Tongue (tissue), 2 donors: ENCODE measurements around the gene ZNF805. TPM values are rescaled to one million over a fixed set of nuclear protein-coding genes. Genes with fewer than 3 reads are reported as not detected.
A peak's percentile ranks its signal among the peaks of the same experiment; 100 is the strongest.
"Not testable (repeated sequence)": the region's sequence is repeated elsewhere in the genome, so short reads cannot be mapped to it uniquely, and the experiment has no call there.

Source experiments
- DNase-seq: peaks from one replicate; pipeline ENCODE4 v3.0.0-alpha.2; 2015
- total RNA-seq: library from RNA; depleted of rRNA; stranded (reverse); fragments of >200 nt; gene quantifications from one replicate; pipeline ENCODE4 v1.2.3, GENCODE V29; 2014

ZNF805 gene
- total RNA-seq = 34.1 TPM

GRCh38 chr19:57240311-57241090 lies at the start of gene ZNF805:
ZNF805 (plus strand) TSS chr19:57240632; CDS start chr19:57240892, 260 bp downstream.
- peak; percentile 98 for DNase-seq

DNA sequence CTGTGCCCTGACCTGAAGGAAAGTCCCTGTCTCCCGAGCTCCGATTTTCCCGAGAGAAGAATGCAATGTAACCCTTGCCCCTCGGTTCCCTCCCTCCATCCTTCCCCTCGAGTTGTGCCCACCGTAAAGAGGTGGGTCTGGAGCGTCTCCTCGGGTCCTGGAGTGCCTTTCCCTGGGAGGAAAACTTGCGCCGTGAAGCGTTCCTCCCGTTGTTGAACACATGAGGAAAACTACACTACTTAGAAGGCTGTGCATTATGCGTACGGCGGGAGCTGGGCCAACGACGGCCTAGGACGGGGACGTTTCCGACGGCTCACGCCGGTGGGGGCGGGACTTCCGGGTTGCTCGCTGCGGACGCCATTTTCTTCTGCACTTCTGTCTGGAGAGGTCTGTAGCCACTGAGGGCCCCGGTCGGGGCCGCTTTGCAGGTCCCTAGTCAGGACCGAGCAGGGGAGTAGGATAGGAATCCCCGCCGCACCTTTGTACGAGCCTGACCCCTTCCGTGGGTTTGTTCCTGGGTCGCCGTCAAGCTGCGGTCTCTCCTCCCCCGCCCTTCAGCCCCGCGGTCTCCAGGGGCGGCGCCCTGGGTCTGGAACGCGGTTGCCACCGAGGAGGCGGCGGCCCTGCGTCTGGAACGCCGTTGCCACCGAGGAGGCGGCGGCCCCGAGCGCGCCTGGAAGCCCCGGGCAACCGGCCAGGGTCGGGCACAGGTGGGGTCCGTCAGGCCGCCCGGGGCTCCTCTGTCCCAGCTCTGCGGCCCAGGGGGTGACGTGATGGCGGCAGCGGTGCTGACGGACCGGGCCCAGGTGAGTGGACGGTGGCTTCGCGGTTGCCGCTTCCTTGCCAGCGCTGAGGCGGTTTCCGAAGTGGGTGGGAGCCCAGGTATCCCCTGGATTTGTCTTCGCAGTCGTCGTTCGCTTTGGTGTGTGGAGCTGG lies 49.0 kb upstream of the ZNF805 start, which contains the start of gene ZNF264:
Gene ZNF264, plus strand, starts transcription at position 360 of the 936 bp plus-strand sequence. Its CDS starts 414 bp downstream, at position 774.
- DNase-seq = peak; percentile 95

DNA sequence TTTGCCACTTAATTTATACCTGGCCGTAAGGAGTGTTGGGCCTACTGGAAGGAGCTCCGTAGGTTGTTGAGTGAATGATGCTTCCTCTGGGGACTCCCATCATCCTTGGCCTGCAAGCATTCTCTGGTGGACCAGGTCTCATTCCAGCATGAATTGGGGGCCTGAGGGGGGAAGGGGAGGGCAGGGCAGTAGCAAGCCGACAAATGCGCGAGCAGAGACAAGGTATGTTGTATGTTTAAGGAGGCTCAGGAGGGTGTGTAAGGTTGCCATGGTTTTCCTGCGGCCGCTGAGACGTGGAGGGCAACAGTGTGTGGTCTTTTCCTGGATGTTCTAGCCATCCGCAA lies 48.4 kb upstream of the ZNF805 start:
- DNase-seq = peak; percentile 16

- no peak for DNase-seq
Measured at GRCh38 chr19:57192993-57193392, 47.4 kb upstream of the ZNF805 start.

DNA sequence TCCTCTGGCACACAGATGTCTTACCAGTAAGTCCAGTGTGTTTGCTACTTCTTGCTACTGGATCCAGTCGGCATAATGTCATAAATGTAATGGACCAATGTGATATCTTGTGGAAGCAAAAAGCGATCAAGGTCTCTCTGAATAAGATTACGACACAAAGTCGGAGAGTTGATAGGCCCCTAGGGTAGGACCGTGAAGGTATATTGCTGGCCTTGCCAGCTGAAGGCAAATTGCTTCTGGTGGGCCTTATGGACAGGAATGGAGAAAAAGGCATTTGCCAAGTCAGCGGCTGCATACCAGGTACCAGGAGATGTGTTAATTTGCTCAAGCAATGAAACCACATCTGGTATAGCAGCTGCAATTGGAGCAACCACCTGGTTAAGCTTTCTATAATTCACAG lies 42.6 kb upstream of the ZNF805 start:
- DNase-seq = not testable (repeated sequence)

DNA sequence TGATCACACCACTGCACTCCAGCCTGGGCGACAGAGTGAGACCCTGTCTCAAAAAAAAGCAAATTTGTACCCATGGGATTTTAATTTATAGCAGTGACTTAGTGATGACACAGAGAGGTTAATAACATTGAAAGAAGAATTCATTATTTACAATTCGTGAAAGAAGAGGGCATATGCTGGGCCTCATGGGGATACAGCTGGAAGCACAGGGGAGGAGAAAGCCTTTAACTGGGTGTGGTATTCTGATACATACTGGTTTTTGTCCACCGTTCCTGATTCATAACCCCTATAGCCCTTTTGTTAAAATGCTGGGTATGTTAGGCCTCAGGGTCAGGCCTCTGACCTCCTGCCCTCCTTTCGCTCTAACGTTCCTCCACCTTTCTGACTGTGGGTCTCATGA lies 38.3 kb upstream of the ZNF805 start:
- no peak for DNase-seq

GRCh38 chr19:57210381-57210780 lies 30.1 kb upstream of the ZNF805 start:
- DNase-seq = no peak

- DNase-seq = no peak
Measured at GRCh38 chr19:57212109-57212508, 28.3 kb upstream of the ZNF805 start.

- DNase-seq = no peak
Measured at GRCh38 chr19:57227502-57227901, 12.9 kb upstream of the ZNF805 start.

DNA sequence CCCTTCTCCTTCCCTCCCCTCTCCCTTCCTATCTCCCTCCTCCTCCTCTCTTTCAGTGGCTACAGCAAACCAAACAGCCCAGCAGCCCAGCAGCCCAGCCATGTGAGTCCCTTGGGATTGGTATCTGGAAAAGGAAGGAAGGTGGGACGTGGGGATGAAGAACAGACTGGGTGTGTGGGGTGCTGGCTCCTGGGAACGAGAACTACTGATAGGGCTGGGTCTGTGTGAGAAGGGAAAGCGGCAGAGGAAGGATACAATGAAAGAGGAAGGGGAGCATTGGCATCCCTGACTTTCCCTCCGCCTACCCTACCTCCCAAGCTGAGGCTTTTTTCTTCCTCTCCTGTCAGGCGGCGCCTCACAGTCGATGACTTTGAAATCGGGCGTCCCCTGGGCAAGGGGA lies 8.7 kb upstream of the ZNF805 start:
- DNase-seq = no peak

DNA sequence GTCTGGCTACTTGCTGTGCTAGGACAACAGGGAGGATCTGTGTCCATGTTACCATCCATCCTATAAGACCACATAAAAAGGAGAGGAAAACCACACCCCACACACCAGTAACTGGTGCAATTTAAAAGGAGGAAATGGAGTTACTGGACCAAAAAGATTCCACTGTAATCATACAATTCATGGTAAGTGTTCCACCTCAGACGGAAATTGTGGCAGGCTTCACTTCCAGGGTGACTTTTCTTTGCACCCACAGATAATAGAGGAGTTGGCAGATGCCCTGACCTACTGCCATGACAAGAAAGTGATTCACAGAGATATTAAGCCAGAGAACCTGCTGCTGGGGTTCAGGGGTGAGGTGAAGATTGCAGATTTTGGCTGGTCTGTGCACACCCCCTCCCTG lies 7.2 kb upstream of the ZNF805 start:
- DNase-seq = no peak

- no peak for DNase-seq
Measured at GRCh38 chr19:57239982-57240310, 486 bp upstream of the ZNF805 start.

GRCh38 chr19:57241176-57241575 lies 744 bp downstream of the ZNF805 start:
- DNase-seq = peak; percentile 15

- no peak for DNase-seq
Measured at GRCh38 chr19:57242821-57243220, 2.4 kb downstream of the ZNF805 start.

- no peak for DNase-seq
Measured at GRCh38 chr19:57244513-57244912, 4.1 kb downstream of the ZNF805 start.

DNA sequence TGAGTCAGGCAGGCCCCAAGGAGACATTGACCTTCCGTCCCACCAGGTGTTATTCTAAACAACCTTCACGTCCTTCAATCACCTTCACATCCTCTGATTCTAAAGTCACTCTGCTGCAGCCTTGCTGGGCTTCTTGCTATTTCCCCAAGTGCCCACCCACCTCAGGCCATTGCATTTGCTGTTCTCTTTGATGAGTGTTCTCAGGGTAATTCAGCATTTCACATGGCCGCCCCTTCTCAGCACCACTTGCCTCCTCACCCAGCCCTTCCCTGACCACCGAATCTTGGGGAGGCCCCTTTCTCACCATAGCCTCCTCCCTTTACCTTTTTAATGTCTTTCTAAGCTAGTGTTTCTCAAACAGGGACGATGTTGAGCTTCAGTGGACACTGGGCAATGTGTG lies 4.6 kb downstream of the ZNF805 start:
- DNase-seq = no peak

DNA sequence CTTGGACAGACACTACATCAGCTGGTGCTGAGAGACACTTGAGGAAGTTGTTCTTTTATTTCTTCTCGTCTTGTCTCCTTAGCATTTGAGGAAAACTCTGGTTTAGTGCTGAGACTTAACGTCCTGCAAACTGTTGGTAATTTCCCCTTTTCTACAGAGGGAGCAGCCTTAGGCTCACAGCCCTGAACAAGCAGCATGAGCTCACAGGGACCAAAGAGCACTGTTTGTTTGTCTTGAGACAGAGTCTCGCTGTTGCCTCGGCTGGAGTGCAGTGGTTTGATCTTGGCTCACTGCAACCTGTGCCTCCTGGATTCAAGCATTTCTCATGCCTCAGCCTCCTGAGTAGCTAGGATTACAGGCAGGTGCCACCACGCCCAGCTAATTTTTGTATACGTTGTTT lies 5.5 kb downstream of the ZNF805 start:
- no peak for DNase-seq

GRCh38 chr19:57248646-57249045 lies 8.2 kb downstream of the ZNF805 start:
- DNase-seq = no peak

- DNase-seq = no peak
Measured at GRCh38 chr19:57249329-57249728, 8.9 kb downstream of the ZNF805 start.

DNA sequence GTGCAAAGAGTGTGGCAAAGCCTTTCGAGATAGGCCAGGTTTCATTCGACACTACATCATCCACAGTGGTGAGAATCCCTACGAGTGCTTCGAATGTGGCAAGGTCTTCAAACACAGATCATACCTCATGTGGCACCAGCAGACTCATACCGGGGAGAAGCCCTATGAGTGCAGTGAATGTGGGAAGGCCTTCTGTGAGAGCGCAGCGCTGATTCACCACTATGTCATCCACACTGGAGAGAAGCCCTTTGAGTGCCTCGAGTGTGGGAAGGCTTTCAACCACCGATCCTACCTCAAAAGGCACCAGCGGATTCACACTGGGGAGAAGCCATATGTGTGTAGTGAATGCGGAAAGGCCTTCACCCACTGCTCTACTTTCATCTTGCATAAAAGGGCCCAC lies 13.3 kb downstream of the ZNF805 start:
- not testable (repeated sequence) for DNase-seq

- no peak for DNase-seq
Measured at GRCh38 chr19:57262044-57262443, 21.6 kb downstream of the ZNF805 start.

GRCh38 chr19:57263244-57263741 lies 22.9 kb downstream of the ZNF805 start:
- DNase-seq = no peak

GRCh38 chr19:57267291-57267690 lies 26.9 kb downstream of the ZNF805 start:
- DNase-seq = no peak
